Measurements from ENCODE around the gene PRM3.
A peak's percentile ranks its signal among the peaks of the same experiment; 100 is the strongest.

Gene PRM3

DNA sequence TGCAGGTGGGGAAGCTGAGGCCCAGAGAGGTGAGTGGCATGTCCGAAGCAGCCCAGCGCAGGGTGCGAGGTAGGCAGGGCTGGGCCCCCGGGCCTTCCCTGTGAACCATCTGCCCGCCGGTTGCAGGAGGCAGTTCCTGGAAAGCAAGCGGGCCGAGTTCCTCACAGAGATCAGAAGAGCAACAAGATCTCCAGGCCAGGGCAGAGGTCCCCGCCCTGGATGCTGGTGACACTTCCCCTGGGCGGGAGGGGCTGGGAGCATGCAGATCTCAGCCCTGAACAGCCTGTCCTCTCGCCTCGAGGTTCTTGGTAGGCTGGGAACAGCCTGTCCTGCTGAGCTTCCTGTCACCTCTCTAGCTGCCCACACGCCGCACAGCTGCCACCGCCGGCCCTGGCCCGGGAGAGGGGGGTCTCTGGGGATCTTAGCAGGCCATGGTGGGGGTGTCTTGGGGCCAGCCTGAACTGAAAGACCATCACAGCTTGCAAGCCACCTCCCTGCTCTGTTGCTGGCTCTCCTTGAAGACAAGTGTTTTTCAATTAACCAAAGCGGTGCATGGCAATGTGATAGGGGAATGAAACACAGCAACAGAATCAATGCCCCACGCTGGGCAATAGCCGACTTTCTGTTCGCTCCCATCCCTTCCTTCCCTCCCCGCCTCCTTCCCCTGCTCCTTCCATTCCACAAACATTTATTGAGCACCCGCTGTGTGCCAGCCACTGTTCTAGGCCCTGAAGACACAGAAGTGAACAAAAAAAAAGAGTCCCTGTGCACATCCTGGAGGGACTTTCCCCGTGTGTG lies 49.1 kb downstream of the PRM3 start:
- peak; percentile 80 to 85 for DNase-seq

Data from inflammatory macrophage treated with lipopolysaccharide for 1 hour (primary cell).